ENCODE data around the gene MTNR1A.
A peak's percentile ranks its signal among the peaks of the same experiment; 100 is the strongest.

Gene MTNR1A

DNA sequence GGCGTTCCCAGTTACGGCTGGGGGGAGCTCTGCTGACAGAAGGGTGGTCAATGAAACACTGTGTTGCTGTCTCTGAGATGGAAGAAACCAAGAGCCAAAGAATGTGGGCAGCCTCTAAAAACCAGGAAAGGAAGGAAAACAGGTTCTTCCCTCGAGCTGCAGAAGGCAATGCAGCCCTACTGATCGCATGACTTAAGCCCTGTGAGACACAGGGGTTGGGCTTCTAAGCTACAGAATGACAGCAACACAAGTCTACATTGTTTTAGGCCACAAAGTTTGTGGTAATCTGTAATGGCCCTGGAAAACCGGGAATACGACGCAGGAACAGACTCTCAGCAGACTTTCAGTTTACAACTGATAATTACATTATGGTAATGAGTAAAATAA is 38.2 kb upstream of the MTNR1A start:
- no peak for DNase-seq
- Histone ChIP-seq H2AFZ (ENCODE audit: low read depth, low read length) (no peak overlapping the region), H3K4me2 (ENCODE audit: insufficient read depth, low read length) (no peak overlapping the region), H3K79me2 (ENCODE audit: insufficient read depth, low read length) (no peaks in the 10 kb centered on the region), H3K36me3 (ENCODE audit: insufficient read depth, low read length) (no peaks in the 10 kb centered on the region), H4K20me1 (ENCODE audit: insufficient read depth, low read length) (no peaks in the 10 kb centered on the region), H3K27me3 (ENCODE audit: insufficient read depth, low read length, poor library complexity) (no peaks in the 10 kb centered on the region), H3K4me3 (ENCODE audit: low read depth in 1 of 2, low read length in 2 of 2) (no peak overlapping the region), H3K9ac (ENCODE audit: low read depth, low read length) (no peak overlapping the region), H3K4me1 (ENCODE audit: insufficient read depth, low read length) (no peaks in the 10 kb centered on the region), H3K9me3 (ENCODE audit: insufficient read depth, low read length, severe bottlenecking) (no peaks in the 10 kb centered on the region), H3K27ac (ENCODE audit: low read length) (no peak overlapping the region)
- no peak for ATAC-seq (ENCODE audit: insufficient read depth, low read depth)
- TF ChIP-seq EZH2 (IDR thresholded peaks at IDR 0.05; ENCODE audit: borderline replicate concordance, low read depth, low read length, severe bottlenecking) = no peak
- TF ChIP-seq, protein P1, sequence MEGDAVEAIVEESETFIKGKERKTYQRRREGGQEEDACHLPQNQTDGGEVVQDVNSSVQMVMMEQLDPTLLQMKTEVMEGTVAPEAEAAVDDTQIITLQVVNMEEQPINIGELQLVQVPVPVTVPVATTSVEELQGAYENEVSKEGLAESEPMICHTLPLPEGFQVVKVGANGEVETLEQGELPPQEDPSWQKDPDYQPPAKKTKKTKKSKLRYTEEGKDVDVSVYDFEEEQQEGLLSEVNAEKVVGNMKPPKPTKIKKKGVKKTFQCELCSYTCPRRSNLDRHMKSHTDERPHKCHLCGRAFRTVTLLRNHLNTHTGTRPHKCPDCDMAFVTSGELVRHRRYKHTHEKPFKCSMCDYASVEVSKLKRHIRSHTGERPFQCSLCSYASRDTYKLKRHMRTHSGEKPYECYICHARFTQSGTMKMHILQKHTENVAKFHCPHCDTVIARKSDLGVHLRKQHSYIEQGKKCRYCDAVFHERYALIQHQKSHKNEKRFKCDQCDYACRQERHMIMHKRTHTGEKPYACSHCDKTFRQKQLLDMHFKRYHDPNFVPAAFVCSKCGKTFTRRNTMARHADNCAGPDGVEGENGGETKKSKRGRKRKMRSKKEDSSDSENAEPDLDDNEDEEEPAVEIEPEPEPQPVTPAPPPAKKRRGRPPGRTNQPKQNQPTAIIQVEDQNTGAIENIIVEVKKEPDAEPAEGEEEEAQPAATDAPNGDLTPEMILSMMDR (IDR thresholded peaks at IDR 0.05; ENCODE audit: borderline replicate concordance, extremely low read depth, low read length, poor library complexity, severe bottlenecking) = no peak

DNA sequence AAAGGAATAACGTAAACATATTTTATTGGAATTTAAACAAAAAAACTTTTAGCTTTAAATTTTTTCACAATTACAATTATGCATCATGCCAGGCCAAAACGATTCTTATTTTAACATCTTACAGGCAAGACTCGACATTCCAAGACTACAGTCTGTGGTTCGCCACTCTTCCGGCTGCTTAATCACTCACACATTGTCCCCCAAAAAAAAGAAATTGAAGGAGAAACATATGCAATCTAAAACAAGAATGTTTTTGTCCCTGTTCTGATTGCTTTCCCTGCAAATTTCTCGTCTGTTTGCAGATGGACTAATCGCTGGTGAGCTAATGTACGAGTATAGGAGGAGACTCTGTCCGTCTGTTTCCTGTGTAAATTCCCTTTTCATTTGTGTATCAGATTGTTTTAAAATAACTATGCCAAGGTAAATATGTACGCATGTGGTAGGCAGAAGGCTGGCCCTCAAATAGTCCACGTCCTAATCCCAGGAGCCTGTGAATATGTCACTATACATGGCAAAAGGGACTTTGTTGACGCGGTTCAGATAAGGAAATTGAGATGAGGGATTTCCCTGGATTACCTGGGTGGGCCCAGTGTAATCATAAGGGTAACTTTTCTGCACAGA is 37.7 kb upstream of the MTNR1A start:
- no peak for ATAC-seq (ENCODE audit: insufficient read depth, low read depth)
- Histone ChIP-seq H3K4me3 (ENCODE audit: low read depth in 1 of 2, low read length in 2 of 2) (no peak overlapping the region), H3K27ac (ENCODE audit: low read length) (no peak overlapping the region), H3K36me3 (ENCODE audit: insufficient read depth, low read length) (no peaks in the 10 kb centered on the region), H3K27me3 (ENCODE audit: insufficient read depth, low read length, poor library complexity) (no peaks in the 10 kb centered on the region), H3K9me3 (ENCODE audit: insufficient read depth, low read length, severe bottlenecking) (no peaks in the 10 kb centered on the region), H4K20me1 (ENCODE audit: insufficient read depth, low read length) (no peaks in the 10 kb centered on the region), H3K4me1 (ENCODE audit: insufficient read depth, low read length) (no peaks in the 10 kb centered on the region), H3K79me2 (ENCODE audit: insufficient read depth, low read length) (no peaks in the 10 kb centered on the region), H3K9ac (ENCODE audit: low read depth, low read length) (no peak overlapping the region), H3K4me2 (ENCODE audit: insufficient read depth, low read length) (no peak overlapping the region), H2AFZ (ENCODE audit: low read depth, low read length) (no peak overlapping the region)
- no peak for DNase-seq
- TF ChIP-seq, protein P1 (IDR thresholded peaks at IDR 0.05; ENCODE audit: borderline replicate concordance, extremely low read depth, low read length, poor library complexity, severe bottlenecking) = no peak
- TF ChIP-seq EZH2 (IDR thresholded peaks at IDR 0.05; ENCODE audit: borderline replicate concordance, low read depth, low read length, severe bottlenecking) = no peak

DNA sequence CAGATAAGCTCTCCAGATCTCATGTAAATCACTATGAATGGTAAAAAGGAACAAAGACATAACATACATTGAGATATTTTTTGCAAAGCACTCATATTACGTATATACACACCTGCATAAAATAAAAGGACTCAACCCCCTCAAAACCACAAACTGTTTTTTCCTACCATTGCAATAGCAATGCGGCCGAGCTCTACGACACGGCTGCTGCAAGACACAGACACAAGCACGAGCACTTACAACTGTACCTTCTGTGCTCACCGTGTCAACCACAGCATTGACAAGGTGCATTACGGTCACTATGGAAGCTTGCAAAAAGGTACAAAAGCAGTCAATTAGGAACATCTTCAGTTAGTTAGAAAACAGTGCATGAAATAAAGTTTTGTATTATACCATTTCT is 37.1 kb upstream of the MTNR1A start:
- H3K4me3 ChIP-seq (ENCODE audit: low read depth in 1 of 2, low read length in 2 of 2) = no peak overlapping the region
- no peaks in the 10 kb centered on the region for H3K36me3 ChIP-seq (ENCODE audit: insufficient read depth, low read length)

More for the DNA sequence above, 37.1 kb upstream of the MTNR1A start:
- H3K27ac ChIP-seq (ENCODE audit: low read length) = no peak overlapping the region
- no peaks in the 10 kb centered on the region for H3K27me3 ChIP-seq (ENCODE audit: insufficient read depth, low read length, poor library complexity)
- H3K4me2 ChIP-seq (ENCODE audit: insufficient read depth, low read length) = no peak overlapping the region
- TF ChIP-seq, protein P1 (IDR thresholded peaks at IDR 0.05; ENCODE audit: borderline replicate concordance, extremely low read depth, low read length, poor library complexity, severe bottlenecking) = no peak
- TF ChIP-seq EZH2 (IDR thresholded peaks at IDR 0.05; ENCODE audit: borderline replicate concordance, low read depth, low read length, severe bottlenecking) = no peak
- no peaks in the 10 kb centered on the region for H4K20me1 ChIP-seq (ENCODE audit: insufficient read depth, low read length)
- no peaks in the 10 kb centered on the region for H3K79me2 ChIP-seq (ENCODE audit: insufficient read depth, low read length)
- no peaks in the 10 kb centered on the region for H3K9me3 ChIP-seq (ENCODE audit: insufficient read depth, low read length, severe bottlenecking)
- no peaks in the 10 kb centered on the region for H3K4me1 ChIP-seq (ENCODE audit: insufficient read depth, low read length)
- ATAC-seq (ENCODE audit: insufficient read depth, low read depth) = peak; percentile 79
- no peak overlapping the region for H2AFZ ChIP-seq (ENCODE audit: low read depth, low read length)
- H3K9ac ChIP-seq (ENCODE audit: low read depth, low read length) = no peak overlapping the region
- DNase-seq = peak; percentile 42
